GM23338 (cell line): Measurements from ENCODE around the gene PDP2. TPM values are rescaled to one million over a fixed set of nuclear protein-coding genes. Genes with fewer than 3 reads are reported as not detected.

Experiments
- ATAC-seq: fragments of 200-7000 bp; cut with Tn5 transposase; 3 replicates; pipeline ENCODE4 v1.9.1; 2020
- DNase-seq: peaks from one replicate; pipeline ENCODE4 v3.0.0-alpha.2; 2015; ENCODE audit warnings: low spot score
- H2AFZ ChIP-seq: fragments of 200-600 bp; sonication (generic); 2 replicates; pipeline ENCODE4 v1.8.0; 2016; ENCODE audit warnings: antibody characterized with exemption, mild to moderate bottlenecking, moderate library complexity
- H3F3A ChIP-seq: fragments of 200-600 bp; sonication (generic); replicated peaks from 2 replicates; pipeline ENCODE4 v1.8.0; 2017; ENCODE audit warnings: antibody characterized with exemption, mixed run types, low read depth
- H3K27ac ChIP-seq: fragments of 200-600 bp; sonication (generic); 2 replicates; pipeline ENCODE4 v1.6.1; 2016; ENCODE audit warnings: low read depth
- H3K27me3 ChIP-seq: fragments of 200-600 bp; sonication (generic); 2 replicates; pipeline ENCODE4 v1.8.0; 2016; ENCODE audit warnings: mild to moderate bottlenecking, mixed run types, moderate library complexity; ENCODE audit not compliant: insufficient read depth
- H3K36me3 ChIP-seq: fragments of 200-600 bp; sonication (generic); 2 replicates; pipeline ENCODE4 v1.8.0; 2016; ENCODE audit warnings: mild to moderate bottlenecking; ENCODE audit not compliant: insufficient read depth
- H3K4me1 ChIP-seq: fragments of 200-600 bp; sonication (generic); 2 replicates; pipeline ENCODE4 v1.8.0; 2016; ENCODE audit warnings: mild to moderate bottlenecking, moderate library complexity; ENCODE audit not compliant: insufficient read depth
- H3K4me2 ChIP-seq: fragments of 200-600 bp; sonication (generic); 2 replicates; pipeline ENCODE4 v1.7.1; 2017; ENCODE audit warnings: mixed run types
- H3K4me3 ChIP-seq: fragments of 200-600 bp; sonication (generic); 2 replicates; pipeline ENCODE4 v1.6.1; 2016; ENCODE audit warnings: mixed run types
- H3K79me2 ChIP-seq: fragments of 200-600 bp; sonication (generic); replicated peaks from 2 replicates; pipeline ENCODE4 v1.8.0; 2017; ENCODE audit warnings: mild to moderate bottlenecking; ENCODE audit not compliant: insufficient read depth
- H3K9me2 ChIP-seq: fragments of 200-600 bp; sonication (generic); 2 replicates; pipeline ENCODE4 v1.8.0; 2017; ENCODE audit not compliant: insufficient read depth
- H4K20me1 ChIP-seq: fragments of 200-600 bp; sonication (generic); replicated peaks from 2 replicates; pipeline ENCODE4 v1.8.0; 2017; ENCODE audit warnings: mild to moderate bottlenecking; ENCODE audit not compliant: insufficient read depth
- H3K27ac Mint-ChIP-seq: 2 replicates; pipeline ENCODE4 v1.8.0; 2020; ENCODE audit warnings: inconsistent platforms, mild to moderate bottlenecking, moderate library complexity, mixed read lengths
- H3K27me3 Mint-ChIP-seq: 3 replicates; pipeline ENCODE4 v1.8.0; 2022; ENCODE audit warnings: low read depth, mild to moderate bottlenecking, moderate library complexity, mixed read lengths, inconsistent platforms; ENCODE audit not compliant: insufficient read depth, poor library complexity
- H3K36me3 Mint-ChIP-seq: 3 replicates; pipeline ENCODE4 v1.8.0; 2021; ENCODE audit warnings: low read depth, mild to moderate bottlenecking, inconsistent platforms, moderate library complexity, mixed read lengths
- H3K4me1 Mint-ChIP-seq: 3 replicates; pipeline ENCODE4 v1.8.0; 2020; ENCODE audit warnings: mild to moderate bottlenecking, inconsistent platforms, mixed read lengths
- H3K4me3 Mint-ChIP-seq: 3 replicates; pipeline ENCODE4 v1.8.0; 2021; ENCODE audit warnings: moderate library complexity, mild to moderate bottlenecking, inconsistent platforms, mixed read lengths
- H3K9me3 Mint-ChIP-seq: 3 replicates; pipeline ENCODE4 v1.8.0; 2020; ENCODE audit warnings: moderate library complexity, mild to moderate bottlenecking, inconsistent platforms, mixed read lengths
- CREB1 ChIP-seq: fragments of 250-450 bp; sonication (Bioruptor Pico); IDR thresholded peaks from 2 replicates; pipeline ENCODE4 v1.5.0; 2020; ENCODE audit warnings: low read depth, mild to moderate bottlenecking, moderate library complexity
- EZH2 ChIP-seq: fragments of 200-600 bp; sonication (generic); IDR thresholded peaks from one replicate; pipeline ENCODE4 v1.8.0; 2017; ENCODE audit warnings: antibody characterized with exemption, mild to moderate bottlenecking, low read depth; ENCODE audit not compliant: unreplicated experiment
- EZH2phosphoT487 ChIP-seq: fragments of 200-600 bp; sonication (generic); IDR thresholded peaks from one replicate; pipeline ENCODE4 v1.8.1; 2018; ENCODE audit warnings: antibody characterized with exemption; ENCODE audit not compliant: unreplicated experiment
- JUNB ChIP-seq: IDR thresholded peaks from one replicate; pipeline ENCODE4 v1.6.1; 2016; ENCODE audit warnings: antibody characterized with exemption; ENCODE audit not compliant: unreplicated experiment
- NANOG ChIP-seq: IDR thresholded peaks from 2 replicates; pipeline ENCODE4 v1.6.1; 2016; ENCODE audit warnings: antibody characterized with exemption, borderline replicate concordance
- POLR2AphosphoS5 ChIP-seq: IDR thresholded peaks from 2 replicates; pipeline ENCODE4 v1.6.1; 2016; ENCODE audit warnings: antibody characterized with exemption, low read depth
- STAT1 ChIP-seq: IDR thresholded peaks from one replicate; pipeline ENCODE4 v1.6.1; 2016; ENCODE audit warnings: antibody characterized with exemption; ENCODE audit not compliant: unreplicated experiment
- ZNF114 ChIP-seq: fragments of 250-450 bp; sonication (Bioruptor Pico); IDR thresholded peaks from 2 replicates; pipeline ENCODE4 v1.5.0; 2020; ENCODE audit warnings: mild to moderate bottlenecking, moderate library complexity
- ZNF331 ChIP-seq: fragments of 250-450 bp; sonication (Bioruptor Pico); IDR thresholded peaks from 2 replicates; pipeline ENCODE4 v1.5.0; 2020; ENCODE audit warnings: low read depth, mild to moderate bottlenecking, moderate library complexity
- polyA plus RNA-seq: library from polyadenylated mRNA; unstranded; fragments of >200 nt; fragmentation: Nextera tagmentation; extraction: Ambion mirVana; gene quantifications from 2 replicates; pipeline ENCODE4 v1.2.1, GENCODE V29; 2016
- total RNA-seq: library from RNA; depleted of rRNA; stranded (reverse); fragments of >200 nt; shearing (Covaris generic); gene quantifications from 2 replicates; pipeline ENCODE4 v1.2.3, GENCODE V29; 2014
- TF ChIP-seq, protein P1 (sequence below): IDR thresholded peaks from one replicate; pipeline ENCODE4 v1.6.1; 2018; ENCODE audit warnings: antibody characterized with exemption; ENCODE audit not compliant: unreplicated experiment
- TF ChIP-seq, protein P2 (sequence below): fragments of 250-450 bp; sonication (Bioruptor Pico); IDR thresholded peaks from 2 replicates; pipeline ENCODE4 v1.5.0; 2020; ENCODE audit warnings: mild to moderate bottlenecking, moderate library complexity
- TF ChIP-seq, protein P3 (sequence below), 2 experiments: fragments of 200-600 bp in 1 of 2; sonication (generic) in 1 of 2; conservative IDR thresholded peaks; 2 replicates each; pipeline versions ENCODE4 v1.5.1 to v1.6.1; 2016 to 2017; ENCODE audit warnings: antibody characterized with exemption in 2 of 2, low read depth in 2 of 2, mild to moderate bottlenecking in 2 of 2, moderate library complexity in 1 of 2
- TF ChIP-seq, protein P4 (sequence below): IDR thresholded peaks from 2 replicates; pipeline ENCODE4 v1.6.1; 2016; ENCODE audit warnings: antibody characterized with exemption

The PDP2 gene
- total and polyA plus RNA-seq, 2 experiments from 2014 or later = 9.0 to 23.2 TPM

DNA sequence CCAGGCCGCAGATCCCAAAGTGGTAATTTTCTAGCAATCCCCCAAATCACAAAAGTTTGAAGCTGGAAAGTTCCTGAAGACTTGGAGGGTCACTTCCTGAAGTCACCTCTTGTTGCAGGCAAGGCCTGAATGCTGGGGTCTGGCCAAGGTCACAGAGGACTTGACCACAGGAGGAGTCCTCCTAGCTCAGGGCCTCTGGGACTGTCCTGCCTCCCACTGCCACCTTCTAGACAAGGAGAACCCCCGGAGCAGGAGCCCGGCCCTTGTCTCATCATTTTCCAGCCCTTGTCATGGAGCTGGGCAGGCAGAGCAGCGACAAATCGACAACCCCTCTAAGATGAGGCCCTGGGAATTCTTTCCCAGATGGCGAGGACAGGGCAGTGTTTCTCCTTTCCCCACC is 38.0 kb downstream of the PDP2 start:
- no peak overlapping the region for H3K27ac ChIP-seq
- TF ChIP-seq ZNF114 (CRISPR knock-in tag) (no peak), STAT1 (no peak), EZH2 (no peak), CREB1 (CRISPR knock-in tag) (no peak), JUNB (no peak), ZNF331 (no peak), EZH2phosphoT487 (no peak), NANOG (no peak), POLR2AphosphoS5 (no peak)
- TF ChIP-seq, protein P1, sequence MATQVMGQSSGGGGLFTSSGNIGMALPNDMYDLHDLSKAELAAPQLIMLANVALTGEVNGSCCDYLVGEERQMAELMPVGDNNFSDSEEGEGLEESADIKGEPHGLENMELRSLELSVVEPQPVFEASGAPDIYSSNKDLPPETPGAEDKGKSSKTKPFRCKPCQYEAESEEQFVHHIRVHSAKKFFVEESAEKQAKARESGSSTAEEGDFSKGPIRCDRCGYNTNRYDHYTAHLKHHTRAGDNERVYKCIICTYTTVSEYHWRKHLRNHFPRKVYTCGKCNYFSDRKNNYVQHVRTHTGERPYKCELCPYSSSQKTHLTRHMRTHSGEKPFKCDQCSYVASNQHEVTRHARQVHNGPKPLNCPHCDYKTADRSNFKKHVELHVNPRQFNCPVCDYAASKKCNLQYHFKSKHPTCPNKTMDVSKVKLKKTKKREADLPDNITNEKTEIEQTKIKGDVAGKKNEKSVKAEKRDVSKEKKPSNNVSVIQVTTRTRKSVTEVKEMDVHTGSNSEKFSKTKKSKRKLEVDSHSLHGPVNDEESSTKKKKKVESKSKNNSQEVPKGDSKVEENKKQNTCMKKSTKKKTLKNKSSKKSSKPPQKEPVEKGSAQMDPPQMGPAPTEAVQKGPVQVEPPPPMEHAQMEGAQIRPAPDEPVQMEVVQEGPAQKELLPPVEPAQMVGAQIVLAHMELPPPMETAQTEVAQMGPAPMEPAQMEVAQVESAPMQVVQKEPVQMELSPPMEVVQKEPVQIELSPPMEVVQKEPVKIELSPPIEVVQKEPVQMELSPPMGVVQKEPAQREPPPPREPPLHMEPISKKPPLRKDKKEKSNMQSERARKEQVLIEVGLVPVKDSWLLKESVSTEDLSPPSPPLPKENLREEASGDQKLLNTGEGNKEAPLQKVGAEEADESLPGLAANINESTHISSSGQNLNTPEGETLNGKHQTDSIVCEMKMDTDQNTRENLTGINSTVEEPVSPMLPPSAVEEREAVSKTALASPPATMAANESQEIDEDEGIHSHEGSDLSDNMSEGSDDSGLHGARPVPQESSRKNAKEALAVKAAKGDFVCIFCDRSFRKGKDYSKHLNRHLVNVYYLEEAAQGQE = no peak
- TF ChIP-seq, protein P2, sequence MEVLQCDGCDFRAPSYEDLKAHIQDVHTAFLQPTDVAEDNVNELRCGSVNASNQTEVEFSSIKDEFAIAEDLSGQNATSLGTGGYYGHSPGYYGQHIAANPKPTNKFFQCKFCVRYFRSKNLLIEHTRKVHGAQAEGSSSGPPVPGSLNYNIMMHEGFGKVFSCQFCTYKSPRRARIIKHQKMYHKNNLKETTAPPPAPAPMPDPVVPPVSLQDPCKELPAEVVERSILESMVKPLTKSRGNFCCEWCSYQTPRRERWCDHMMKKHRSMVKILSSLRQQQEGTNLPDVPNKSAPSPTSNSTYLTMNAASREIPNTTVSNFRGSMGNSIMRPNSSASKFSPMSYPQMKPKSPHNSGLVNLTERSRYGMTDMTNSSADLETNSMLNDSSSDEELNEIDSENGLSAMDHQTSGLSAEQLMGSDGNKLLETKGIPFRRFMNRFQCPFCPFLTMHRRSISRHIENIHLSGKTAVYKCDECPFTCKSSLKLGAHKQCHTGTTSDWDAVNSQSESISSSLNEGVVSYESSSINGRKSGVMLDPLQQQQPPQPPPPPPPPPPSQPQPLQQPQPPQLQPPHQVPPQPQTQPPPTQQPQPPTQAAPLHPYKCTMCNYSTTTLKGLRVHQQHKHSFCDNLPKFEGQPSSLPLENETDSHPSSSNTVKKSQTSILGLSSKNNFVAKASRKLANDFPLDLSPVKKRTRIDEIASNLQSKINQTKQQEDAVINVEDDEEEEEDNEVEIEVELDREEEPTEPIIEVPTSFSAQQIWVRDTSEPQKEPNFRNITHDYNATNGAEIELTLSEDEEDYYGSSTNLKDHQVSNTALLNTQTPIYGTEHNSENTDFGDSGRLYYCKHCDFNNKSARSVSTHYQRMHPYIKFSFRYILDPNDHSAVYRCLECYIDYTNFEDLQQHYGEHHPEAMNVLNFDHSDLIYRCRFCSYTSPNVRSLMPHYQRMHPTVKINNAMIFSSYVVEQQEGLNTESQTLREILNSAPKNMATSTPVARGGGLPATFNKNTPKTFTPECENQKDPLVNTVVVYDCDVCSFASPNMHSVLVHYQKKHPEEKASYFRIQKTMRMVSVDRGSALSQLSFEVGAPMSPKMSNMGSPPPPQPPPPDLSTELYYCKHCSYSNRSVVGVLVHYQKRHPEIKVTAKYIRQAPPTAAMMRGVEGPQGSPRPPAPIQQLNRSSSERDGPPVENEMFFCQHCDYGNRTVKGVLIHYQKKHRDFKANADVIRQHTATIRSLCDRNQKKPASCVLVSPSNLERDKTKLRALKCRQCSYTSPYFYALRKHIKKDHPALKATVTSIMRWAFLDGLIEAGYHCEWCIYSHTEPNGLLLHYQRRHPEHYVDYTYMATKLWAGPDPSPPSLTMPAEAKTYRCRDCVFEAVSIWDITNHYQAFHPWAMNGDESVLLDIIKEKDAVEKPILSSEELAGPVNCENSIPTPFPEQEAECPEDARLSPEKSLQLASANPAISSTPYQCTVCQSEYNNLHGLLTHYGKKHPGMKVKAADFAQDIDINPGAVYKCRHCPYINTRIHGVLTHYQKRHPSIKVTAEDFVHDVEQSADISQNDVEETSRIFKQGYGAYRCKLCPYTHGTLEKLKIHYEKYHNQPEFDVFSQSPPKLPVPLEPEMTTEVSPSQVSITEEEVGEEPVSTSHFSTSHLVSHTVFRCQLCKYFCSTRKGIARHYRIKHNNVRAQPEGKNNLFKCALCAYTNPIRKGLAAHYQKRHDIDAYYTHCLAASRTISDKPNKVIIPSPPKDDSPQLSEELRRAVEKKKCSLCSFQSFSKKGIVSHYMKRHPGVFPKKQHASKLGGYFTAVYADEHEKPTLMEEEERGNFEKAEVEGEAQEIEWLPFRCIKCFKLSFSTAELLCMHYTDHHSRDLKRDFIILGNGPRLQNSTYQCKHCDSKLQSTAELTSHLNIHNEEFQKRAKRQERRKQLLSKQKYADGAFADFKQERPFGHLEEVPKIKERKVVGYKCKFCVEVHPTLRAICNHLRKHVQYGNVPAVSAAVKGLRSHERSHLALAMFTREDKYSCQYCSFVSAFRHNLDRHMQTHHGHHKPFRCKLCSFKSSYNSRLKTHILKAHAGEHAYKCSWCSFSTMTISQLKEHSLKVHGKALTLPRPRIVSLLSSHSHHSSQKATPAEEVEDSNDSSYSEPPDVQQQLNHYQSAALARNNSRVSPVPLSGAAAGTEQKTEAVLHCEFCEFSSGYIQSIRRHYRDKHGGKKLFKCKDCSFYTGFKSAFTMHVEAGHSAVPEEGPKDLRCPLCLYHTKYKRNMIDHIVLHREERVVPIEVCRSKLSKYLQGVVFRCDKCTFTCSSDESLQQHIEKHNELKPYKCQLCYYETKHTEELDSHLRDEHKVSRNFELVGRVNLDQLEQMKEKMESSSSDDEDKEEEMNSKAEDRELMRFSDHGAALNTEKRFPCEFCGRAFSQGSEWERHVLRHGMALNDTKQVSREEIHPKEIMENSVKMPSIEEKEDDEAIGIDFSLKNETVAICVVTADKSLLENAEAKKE (CRISPR knock-in tag) = no peak
- TF ChIP-seq, protein P3, sequence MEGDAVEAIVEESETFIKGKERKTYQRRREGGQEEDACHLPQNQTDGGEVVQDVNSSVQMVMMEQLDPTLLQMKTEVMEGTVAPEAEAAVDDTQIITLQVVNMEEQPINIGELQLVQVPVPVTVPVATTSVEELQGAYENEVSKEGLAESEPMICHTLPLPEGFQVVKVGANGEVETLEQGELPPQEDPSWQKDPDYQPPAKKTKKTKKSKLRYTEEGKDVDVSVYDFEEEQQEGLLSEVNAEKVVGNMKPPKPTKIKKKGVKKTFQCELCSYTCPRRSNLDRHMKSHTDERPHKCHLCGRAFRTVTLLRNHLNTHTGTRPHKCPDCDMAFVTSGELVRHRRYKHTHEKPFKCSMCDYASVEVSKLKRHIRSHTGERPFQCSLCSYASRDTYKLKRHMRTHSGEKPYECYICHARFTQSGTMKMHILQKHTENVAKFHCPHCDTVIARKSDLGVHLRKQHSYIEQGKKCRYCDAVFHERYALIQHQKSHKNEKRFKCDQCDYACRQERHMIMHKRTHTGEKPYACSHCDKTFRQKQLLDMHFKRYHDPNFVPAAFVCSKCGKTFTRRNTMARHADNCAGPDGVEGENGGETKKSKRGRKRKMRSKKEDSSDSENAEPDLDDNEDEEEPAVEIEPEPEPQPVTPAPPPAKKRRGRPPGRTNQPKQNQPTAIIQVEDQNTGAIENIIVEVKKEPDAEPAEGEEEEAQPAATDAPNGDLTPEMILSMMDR (conservative IDR thresholded peaks at IDR 0.05; ENCODE audit: low read depth in 2 of 2) = no peak
- TF ChIP-seq, protein P4, sequence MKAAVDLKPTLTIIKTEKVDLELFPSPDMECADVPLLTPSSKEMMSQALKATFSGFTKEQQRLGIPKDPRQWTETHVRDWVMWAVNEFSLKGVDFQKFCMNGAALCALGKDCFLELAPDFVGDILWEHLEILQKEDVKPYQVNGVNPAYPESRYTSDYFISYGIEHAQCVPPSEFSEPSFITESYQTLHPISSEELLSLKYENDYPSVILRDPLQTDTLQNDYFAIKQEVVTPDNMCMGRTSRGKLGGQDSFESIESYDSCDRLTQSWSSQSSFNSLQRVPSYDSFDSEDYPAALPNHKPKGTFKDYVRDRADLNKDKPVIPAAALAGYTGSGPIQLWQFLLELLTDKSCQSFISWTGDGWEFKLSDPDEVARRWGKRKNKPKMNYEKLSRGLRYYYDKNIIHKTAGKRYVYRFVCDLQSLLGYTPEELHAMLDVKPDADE = no peak
- no peaks in the 10 kb centered on the region for H3K79me2 ChIP-seq
- peaks cover 5% of the 10 kb centered on the region for H3K27me3 ChIP-seq
- no peaks in the 10 kb centered on the region for H4K20me1 ChIP-seq
- H3K36me3 Mint-ChIP-seq = no peaks in the 10 kb centered on the region
- H3K36me3 ChIP-seq = no peaks in the 10 kb centered on the region
- H3K4me3 Mint-ChIP-seq = no peak overlapping the region
- H3K9me3 Mint-ChIP-seq = no peaks in the 10 kb centered on the region
- H3K4me1 Mint-ChIP-seq = no peaks in the 10 kb centered on the region; the same call in 2 of the 3 replicates
- H3F3A ChIP-seq = no peaks in the 10 kb centered on the region
- no peaks in the 10 kb centered on the region for H3K4me1 ChIP-seq
- no peak overlapping the region for H2AFZ ChIP-seq
- no peak for ATAC-seq
- no peak overlapping the region for H3K4me2 ChIP-seq
- H3K27ac Mint-ChIP-seq = no peak overlapping the region
- H3K4me3 ChIP-seq = no peak overlapping the region
- H3K9me2 ChIP-seq = no peaks in the 10 kb centered on the region
- peaks cover 11% of the 10 kb centered on the region for H3K27me3 Mint-ChIP-seq
- no peak for DNase-seq
